ENCODE data around the gene SLC39A3.
A peak's percentile ranks its signal among the peaks of the same experiment; 100 is the strongest.

SLC39A3 gene

GRCh38 chr19:2747349-2747748 is 7.5 kb upstream of the SLC39A3 start:
- Histone ChIP-seq H3K9me2 (replicated peaks; ENCODE audit: control insufficient read depth, low read length) (no peaks in the 10 kb centered on the region), H3K9me3 (ENCODE audit: control insufficient read depth, insufficient read depth, low read length) (no peaks in the 10 kb centered on the region), H3K4me2 (ENCODE audit: low read length) (peak overlapping the region; percentile 95), H3K27ac (ENCODE audit: low read depth, low read length) (no peak overlapping the region), H3K27me3 (ENCODE audit: control insufficient read depth, low read length) (peaks cover 4% of the 10 kb centered on the region), H3K79me2 (ENCODE audit: control insufficient read depth, low read length) (no peaks in the 10 kb centered on the region), H3K4me1 (ENCODE audit: control insufficient read depth, low read length) (peaks cover 57% of the 10 kb centered on the region), H4K20me1 (ENCODE audit: control insufficient read depth, insufficient read depth, low read depth, low read length) (no peaks in the 10 kb centered on the region), H3K36me3 (ENCODE audit: control insufficient read depth, low read length) (no peaks in the 10 kb centered on the region), H3K4me3 (ENCODE audit: low read length) (no peak overlapping the region), H3F3A (ENCODE audit: control insufficient read depth, insufficient read depth) (peaks cover 6% of the 10 kb centered on the region)
- TF ChIP-seq CTCF (IDR thresholded peaks at IDR 0.05; ENCODE audit: low read depth, low read length, poor library complexity, severe bottlenecking): no peak
- TF ChIP-seq EZH2phosphoT487 (IDR thresholded peaks at IDR 0.05; ENCODE audit: borderline replicate concordance, low read length): no peak

DNA sequence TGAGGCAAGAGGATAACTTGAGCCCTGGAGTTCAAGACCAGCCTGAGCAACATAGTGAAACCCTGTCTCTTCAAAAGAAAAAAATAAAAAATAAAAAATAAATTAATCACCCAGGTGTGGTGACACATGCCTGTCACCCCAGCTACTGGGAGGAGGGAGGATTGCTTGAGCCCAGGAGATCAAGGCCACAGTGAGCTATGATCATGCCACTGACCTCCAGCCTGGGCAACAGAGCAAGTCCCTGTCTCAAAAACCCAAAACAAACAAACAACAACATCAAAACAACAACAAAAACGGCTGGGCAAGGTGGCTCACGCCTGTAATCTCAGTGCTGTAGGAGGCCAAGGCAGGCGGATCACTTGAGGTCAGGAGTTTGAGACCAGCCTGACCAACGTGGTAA is 4.3 kb upstream of the SLC39A3 start:
- Histone ChIP-seq H3K4me1 (ENCODE audit: control insufficient read depth, low read length) (peaks cover 40% of the 10 kb centered on the region), H3F3A (ENCODE audit: control insufficient read depth, insufficient read depth) (no peaks in the 10 kb centered on the region), H3K4me2 (ENCODE audit: low read length) (no peak overlapping the region), H3K9me3 (ENCODE audit: control insufficient read depth, insufficient read depth, low read length) (no peaks in the 10 kb centered on the region), H3K27me3 (ENCODE audit: control insufficient read depth, low read length) (peaks cover 7% of the 10 kb centered on the region), H3K9me2 (replicated peaks; ENCODE audit: control insufficient read depth, low read length) (no peaks in the 10 kb centered on the region), H4K20me1 (ENCODE audit: control insufficient read depth, insufficient read depth, low read depth, low read length) (no peaks in the 10 kb centered on the region), H3K4me3 (ENCODE audit: low read length) (no peak overlapping the region), H3K79me2 (ENCODE audit: control insufficient read depth, low read length) (peaks cover 7% of the 10 kb centered on the region), H3K27ac (ENCODE audit: low read depth, low read length) (no peak overlapping the region), H3K36me3 (ENCODE audit: control insufficient read depth, low read length) (peaks cover 3% of the 10 kb centered on the region; the same call in 1 of the 2 replicates)
- TF ChIP-seq EZH2phosphoT487 (IDR thresholded peaks at IDR 0.05; ENCODE audit: borderline replicate concordance, low read length) (no peak), CTCF (IDR thresholded peaks at IDR 0.05; ENCODE audit: low read depth, low read length, poor library complexity, severe bottlenecking) (no peak)

GRCh38 chr19:2743099-2743498 is 3.3 kb upstream of the SLC39A3 start:
- Histone ChIP-seq H3K4me3 (ENCODE audit: low read length) (no peak overlapping the region), H3F3A (ENCODE audit: control insufficient read depth, insufficient read depth) (no peaks in the 10 kb centered on the region), H3K79me2 (ENCODE audit: control insufficient read depth, low read length) (peaks cover 15% of the 10 kb centered on the region), H3K9me3 (ENCODE audit: control insufficient read depth, insufficient read depth, low read length) (no peaks in the 10 kb centered on the region), H3K4me2 (ENCODE audit: low read length) (no peak overlapping the region), H3K36me3 (ENCODE audit: control insufficient read depth, low read length) (peaks cover 7% of the 10 kb centered on the region), H3K9me2 (replicated peaks; ENCODE audit: control insufficient read depth, low read length) (no peaks in the 10 kb centered on the region), H3K27ac (ENCODE audit: low read depth, low read length) (no peak overlapping the region), H3K27me3 (ENCODE audit: control insufficient read depth, low read length) (peaks cover 7% of the 10 kb centered on the region), H4K20me1 (ENCODE audit: control insufficient read depth, insufficient read depth, low read depth, low read length) (no peaks in the 10 kb centered on the region), H3K4me1 (ENCODE audit: control insufficient read depth, low read length) (peaks cover 37% of the 10 kb centered on the region)
- TF ChIP-seq CTCF (IDR thresholded peaks at IDR 0.05; ENCODE audit: low read depth, low read length, poor library complexity, severe bottlenecking): no peak
- TF ChIP-seq EZH2phosphoT487 (IDR thresholded peaks at IDR 0.05; ENCODE audit: borderline replicate concordance, low read length): no peak

GRCh38 chr19:2740314-2740656 is 468 bp upstream of the SLC39A3 start:
- Histone ChIP-seq H3K9me2 (replicated peaks; ENCODE audit: control insufficient read depth, low read length) (no peaks in the 10 kb centered on the region), H3K79me2 (ENCODE audit: control insufficient read depth, low read length) (peaks cover 38% of the 10 kb centered on the region), H3K4me3 (ENCODE audit: low read length) (peak overlapping the region; percentile 99)

More at GRCh38 chr19:2740314-2740656, 468 bp upstream of the SLC39A3 start:
- Histone ChIP-seq H3K9me3 (ENCODE audit: control insufficient read depth, insufficient read depth, low read length) (no peaks in the 10 kb centered on the region), H3K27ac (ENCODE audit: low read depth, low read length) (no peak overlapping the region), H3K4me1 (ENCODE audit: control insufficient read depth, low read length) (peaks cover 18% of the 10 kb centered on the region), H3K36me3 (ENCODE audit: control insufficient read depth, low read length) (peaks cover 26% of the 10 kb centered on the region), H3K27me3 (ENCODE audit: control insufficient read depth, low read length) (peaks cover 7% of the 10 kb centered on the region), H4K20me1 (ENCODE audit: control insufficient read depth, insufficient read depth, low read depth, low read length) (no peaks in the 10 kb centered on the region), H3K4me2 (ENCODE audit: low read length) (peak overlapping the region; percentile 54), H3F3A (ENCODE audit: control insufficient read depth, insufficient read depth) (no peaks in the 10 kb centered on the region)
- TF ChIP-seq EZH2phosphoT487 (IDR thresholded peaks at IDR 0.05; ENCODE audit: borderline replicate concordance, low read length) (no peak), CTCF (IDR thresholded peaks at IDR 0.05; ENCODE audit: low read depth, low read length, poor library complexity, severe bottlenecking) (no peak)

All from DOHH2 (cell line).